Glomerular visceral epithelial cell (primary cell): ENCODE results near the gene RBM43.
A peak's percentile ranks its signal among the peaks of the same experiment; 100 is the strongest.
"Not testable (repeated sequence)": the region's sequence is repeated elsewhere in the genome, so short reads cannot be mapped to it uniquely, and the experiment has no call there.

Source experiments
- DNase-seq: peaks from one replicate; pipeline ENCODE4 v3.0.0-alpha.2; 2016; ENCODE audit errors: extremely low spot score

Gene RBM43

DNA sequence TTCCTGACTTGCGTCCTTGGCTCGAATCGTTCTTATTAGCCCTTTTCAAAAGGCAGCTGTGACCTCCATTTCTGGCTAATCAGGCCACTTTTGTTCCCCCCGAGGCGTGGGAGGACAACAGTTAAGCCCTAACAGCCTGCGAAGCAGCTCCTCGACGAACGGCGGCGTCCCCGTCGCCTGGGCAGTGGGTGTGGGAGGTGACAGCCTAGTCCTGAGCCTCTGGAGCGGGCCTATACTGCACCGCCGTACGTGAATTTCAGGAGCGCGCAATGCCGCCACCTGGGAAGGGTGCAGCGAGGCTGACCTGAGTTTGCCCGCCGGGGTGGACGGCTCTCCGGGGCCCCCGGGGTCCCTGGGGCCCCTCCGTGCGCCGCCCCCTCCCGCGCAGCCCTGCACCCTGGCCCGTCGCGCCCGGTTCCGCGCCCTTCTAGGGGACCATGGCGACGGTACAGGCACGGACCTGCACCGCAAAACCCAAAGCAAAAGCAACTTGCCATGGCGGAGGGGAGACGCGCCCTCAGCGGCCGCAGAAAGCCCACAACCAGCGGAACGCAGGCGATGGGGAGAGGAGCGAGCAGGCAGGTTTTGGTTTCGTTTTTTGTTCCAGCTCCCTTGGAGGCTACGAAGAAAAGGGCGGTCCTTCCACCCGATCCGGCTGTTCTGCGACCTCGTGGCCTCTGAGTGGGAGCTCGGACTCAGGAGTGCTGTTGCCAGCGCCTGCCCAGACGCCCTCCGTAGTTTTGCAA, at the start of gene RBM43:
Gene RBM43 (minus strand): TSS at position 633 of the 746 bp plus-strand sequence. CDS start 136 bp downstream, at position 497.
- peak; percentile 93 for DNase-seq

DNA sequence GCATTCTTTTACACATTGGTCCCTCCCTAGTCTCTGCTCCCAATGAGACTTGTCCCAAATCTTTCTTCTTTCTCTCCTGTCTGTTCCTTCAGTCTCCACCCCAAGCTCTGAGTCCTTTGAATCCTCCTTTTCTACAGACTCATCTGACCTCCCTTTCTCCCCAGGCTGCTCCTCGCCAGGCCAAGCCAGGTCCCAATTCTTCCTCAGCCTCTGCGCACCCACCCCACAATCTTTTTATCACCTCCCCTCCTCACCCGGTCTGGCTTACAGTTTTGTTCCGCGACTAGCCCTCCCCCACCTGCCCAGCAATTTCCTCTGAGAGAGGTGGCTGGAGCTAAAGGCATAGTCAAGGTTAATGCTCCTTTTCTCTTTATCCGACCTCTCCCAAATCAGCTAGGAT, 48.6 kb upstream of the RBM43 start:
- not testable (repeated sequence) for DNase-seq

DNA sequence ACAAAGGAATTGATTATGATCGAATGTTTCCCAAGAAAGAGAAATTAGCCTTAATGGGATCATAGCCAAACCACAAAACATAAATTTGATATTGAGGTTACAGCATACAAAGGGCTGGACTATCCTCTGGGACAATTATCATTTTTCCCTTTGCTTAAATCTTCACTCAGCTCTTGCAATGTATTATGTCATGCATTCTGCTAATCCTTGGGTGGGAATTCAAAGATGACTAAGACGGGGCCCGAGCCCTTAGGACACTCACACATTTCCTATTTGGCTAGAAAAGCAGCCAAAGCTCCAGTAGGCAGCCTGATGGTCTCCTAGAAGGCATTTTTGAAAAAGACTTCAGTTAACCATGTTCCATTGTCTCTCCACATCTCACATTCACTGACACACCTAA, 45.0 kb upstream of the RBM43 start:
- DNase-seq = peak; percentile 59

DNA sequence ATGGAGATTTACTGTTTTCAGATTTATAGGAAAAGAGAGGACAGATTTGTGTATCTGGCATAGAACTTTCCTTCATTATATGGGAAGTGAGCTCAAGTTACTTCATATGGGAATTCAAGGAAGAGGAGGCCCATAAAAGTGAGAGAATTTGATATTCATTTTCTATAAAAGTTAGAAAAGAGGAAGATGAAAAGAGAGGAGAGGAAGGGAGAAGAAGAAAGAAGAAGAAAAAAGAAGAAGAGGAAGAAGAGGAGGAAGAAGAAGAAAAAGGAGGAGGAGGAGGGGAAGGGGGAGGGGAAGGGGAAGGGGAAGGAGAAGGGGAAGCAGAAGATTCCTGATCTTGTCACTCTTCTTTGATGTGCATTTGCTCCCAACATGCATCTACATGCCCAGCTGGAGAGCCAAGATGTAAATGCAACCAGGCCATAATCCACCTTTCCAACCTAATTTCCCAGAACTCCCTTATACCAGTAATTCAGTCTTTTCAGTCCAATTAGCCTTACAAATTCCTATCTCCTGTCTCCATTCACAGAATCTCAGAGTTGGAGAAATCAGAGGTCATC, 43.5 kb upstream of the RBM43 start:
- DNase-seq = no peak

DNA sequence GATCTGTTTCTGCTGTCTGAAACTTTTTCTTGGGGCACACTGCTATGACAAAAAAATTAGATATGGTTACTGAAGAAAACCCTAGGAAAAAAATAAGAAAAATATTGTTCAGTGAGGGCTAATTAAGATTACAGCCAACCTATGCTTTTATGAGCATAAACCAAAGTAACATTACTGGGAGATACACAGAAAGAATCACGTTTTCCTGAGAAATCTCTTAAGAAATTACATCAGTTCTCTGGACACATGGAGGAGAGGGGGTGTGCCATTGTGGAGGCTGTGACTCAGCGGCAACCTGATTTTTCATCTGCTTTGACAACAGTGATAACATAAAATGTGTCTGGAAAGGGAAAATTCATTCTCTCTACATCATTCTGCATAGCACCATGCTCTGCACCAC, 41.2 kb upstream of the RBM43 start:
- DNase-seq = peak; percentile 69

DNA sequence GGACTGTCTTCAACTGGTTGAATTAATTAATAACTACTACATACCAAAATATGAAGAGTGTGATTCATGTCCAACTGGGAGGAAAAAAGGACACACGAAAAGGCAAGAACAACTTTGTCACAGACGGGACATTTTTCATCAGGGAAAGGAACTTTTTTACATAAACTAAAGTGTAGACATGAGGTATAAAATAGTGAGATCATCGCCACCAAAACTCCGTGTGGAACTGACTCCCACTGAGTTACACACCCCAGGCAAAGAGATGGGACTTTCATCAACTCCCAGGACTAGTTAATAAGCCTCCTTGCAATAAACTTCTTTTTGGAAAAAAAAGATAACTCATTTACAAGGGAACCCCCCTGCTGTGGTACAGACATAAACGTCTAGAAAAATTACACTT, 40.7 kb upstream of the RBM43 start:
- DNase-seq = peak; percentile 21

DNA sequence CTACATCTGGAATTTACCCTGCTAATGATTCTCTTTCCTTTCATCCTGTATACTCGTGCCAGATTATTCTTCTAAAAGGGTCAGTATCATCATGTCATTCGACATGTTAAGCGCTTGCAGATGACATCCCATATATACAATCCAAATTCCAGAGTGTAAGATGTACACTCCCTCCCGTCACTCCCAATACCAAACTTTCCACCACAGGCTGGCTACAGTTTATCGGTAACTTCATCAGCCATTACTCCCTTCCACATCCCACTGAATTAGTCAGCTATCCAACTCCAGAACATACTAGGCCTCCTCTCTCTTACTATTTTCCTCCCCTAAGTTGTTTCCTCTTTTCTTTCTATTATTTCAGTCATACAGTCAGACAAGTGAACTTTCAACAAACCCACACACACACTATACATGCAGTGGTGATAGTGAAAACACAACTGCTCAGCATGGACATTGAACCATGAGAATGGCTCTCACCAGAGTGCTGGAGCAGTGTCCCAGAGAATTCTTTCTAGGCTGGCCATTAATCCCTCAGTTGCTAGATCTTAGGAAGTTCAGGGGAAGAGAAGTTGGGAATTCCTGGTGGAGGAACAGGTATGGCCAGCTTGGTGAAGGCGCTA, 38.4 kb upstream of the RBM43 start:
- DNase-seq = no peak

DNA sequence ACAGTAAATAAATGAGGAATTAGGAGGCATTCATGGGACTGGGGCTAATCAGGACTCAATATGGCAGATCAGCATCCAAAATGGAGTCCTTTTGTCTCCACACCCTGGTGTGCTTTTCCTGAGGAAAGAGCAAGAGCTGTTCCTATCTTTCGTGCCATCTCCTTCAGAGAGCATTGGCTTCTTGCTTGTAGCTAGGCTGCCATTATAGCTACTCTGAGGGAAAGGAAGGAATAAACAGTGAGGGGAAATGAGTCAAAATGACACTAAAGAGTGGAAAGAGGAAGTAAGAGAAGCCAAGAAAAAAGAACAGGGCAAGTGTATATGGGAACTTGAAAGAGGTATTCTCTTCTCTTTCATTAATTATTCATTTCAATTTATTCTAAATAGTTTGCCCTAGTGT, 36.2 kb upstream of the RBM43 start:
- DNase-seq = no peak

DNA sequence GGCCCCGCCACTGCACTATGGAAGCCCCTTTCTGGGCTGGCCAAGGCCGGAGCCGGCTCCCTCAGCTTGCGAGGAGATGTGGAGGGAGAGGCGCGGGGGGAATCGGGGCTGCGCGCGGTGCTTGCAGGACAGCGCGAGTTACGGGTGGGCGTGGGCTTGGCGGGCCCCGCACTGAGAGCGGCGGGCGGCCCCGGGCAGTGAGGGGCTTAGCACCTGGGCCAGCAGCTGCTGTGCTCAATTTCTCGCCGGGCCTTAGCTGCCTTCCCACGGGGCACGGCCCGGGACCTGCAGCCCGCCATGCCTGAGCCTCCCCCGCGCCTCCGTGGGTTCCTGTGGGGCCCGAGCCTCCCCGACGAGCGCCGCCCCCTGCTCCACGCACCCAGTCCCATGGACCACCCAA, 34.3 kb upstream of the RBM43 start:
- not testable (repeated sequence) for DNase-seq

DNA sequence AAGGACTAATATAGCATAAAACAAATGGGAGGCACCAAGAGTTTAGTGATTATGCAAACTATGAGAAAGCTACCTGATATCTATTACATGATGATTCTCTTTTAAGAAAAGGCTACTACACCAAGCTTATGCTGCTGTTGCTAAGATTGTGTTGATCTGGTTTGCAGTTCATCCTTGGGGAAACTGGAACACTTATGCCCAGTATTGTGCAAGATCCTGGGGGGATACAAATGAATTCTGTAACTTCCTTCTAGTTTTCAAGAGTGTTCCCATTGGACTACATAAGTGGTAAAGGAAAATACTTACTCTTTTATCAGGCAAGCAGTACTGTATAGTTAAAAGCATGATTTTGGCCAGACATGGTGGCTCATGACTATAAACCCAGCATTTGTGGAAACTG, 30.9 kb upstream of the RBM43 start:
- DNase-seq = no peak

DNA sequence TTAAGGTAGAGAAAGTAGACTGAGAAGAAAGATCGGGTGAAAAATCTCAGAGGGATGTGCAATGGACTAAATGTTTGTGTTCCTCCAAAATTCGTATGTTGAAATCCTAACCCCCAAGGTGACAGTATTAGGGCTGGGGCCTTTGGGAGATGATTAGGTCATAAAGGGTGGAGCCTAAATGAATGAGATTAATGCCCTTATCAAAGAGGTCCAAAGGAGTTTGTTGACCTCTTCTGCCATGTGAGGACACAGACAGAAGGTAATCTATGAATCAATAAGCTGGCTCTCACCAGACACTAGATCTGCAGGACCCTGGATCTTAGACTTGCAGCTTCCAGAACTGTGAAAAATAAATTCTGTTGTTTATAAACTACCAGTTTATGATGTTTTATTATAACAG, 30.5 kb upstream of the RBM43 start:
- no peak for DNase-seq

DNA sequence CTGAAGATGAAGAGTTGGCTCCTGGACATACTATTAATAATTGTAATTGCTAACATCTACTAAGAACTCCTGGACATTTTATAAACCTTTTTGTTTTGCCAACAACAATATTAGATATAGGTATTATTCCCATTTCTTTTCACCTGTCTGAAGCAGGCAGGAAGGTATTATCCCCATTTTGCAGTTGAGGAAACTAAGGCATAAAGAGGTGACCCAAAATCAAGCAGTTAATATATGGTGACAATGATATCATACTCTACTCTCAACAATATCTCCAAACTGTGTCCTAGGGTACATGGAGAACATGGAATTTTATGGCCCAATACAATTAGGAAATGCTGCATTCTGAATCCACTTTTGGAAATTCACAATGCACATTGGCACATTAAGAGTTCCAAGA, 29.6 kb upstream of the RBM43 start:
- DNase-seq = no peak

DNA sequence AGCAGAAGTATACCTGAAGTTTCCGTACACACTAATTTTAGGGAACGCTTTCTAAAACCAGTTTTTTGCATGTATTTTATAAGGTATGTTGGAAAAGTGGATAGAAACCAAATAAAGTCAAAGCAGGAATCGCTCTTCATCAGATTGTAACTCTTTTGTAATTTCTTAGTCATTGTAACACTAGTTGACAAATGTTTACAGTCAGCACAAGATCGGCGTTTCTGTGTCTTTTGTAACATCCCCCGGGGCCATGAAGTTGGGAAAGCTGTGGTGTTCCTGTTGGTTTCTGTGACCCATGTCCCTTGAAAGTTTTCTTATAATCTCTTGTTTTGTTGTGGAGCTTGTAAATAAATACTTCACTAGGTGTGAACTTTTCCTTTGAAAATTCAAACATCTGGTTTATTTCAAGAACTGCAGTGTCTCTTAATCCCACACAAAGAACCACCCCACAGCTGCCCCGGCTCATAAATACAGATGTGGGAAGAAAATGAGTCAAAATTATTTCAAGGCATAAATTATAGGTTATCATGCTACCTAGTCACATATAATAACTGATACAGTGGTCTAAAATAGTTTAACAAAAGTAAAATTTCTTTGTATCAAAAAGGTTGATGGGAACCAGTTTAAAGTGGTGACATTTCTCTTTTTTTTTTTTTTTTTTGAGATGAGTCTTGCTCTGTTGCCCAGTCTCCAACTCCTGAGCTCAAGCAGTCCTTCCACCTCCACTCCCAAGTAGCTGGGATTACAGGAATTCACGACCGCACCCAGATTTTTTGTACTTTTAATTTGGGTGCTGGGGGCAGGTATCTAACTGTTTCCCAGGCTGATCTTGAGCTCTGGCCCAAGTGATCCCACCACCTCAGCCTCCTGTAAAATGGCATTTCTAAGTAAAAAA, 28.6 kb upstream of the RBM43 start:
- DNase-seq = no peak

DNA sequence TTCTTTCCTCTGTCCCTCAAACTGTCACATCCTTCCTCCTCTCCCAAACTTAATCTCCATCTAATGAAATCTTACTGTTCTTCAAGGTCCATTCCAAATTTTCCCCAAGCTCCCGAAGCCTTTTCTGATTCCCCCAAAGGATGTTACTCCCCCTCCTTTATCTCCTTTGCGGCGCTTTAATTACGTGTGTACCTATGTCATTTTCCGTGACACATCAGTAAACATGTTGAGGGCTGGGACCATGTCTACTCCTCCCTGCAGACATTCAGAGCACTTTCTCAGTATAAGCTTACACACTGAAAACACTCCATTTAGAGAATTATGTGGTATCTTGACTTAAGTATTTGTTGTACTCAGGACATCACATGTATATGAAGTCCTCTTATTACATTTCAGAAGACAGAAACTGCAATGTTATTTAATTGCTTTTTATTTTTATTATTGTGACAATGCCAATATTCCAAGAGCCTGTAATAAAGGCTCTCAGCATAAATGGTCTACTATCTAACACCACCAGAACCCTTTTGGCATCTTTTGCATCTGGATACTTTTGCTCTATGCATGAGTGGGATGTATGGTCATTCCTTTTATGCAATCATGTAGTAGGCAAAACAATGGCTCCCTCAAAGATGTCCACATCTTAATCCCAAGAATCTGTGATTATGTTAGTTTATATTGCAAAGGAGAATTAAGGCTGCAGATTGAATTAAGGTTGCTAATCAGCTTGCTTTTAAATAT, 26.0 kb upstream of the RBM43 start:
- no peak for DNase-seq

DNA sequence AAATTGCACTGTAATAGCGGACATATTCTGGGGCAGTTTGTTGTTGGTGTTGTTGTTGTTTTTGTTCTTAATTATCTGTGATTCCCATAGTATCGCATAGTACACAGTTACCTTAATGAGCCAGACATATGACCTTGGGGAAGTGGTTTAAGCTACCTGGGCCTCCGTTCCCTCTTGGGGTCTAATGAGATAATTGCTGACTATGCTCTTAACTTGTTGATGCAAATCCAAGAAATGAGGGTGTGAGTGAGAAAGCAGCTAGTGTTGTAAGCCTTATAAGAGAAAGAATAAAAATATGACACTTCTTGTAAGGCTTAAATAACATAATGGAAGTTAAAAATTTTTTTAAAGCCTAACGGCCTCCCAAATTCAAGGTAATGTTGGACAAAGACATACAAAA, 20.7 kb upstream of the RBM43 start:
- no peak for DNase-seq

DNA sequence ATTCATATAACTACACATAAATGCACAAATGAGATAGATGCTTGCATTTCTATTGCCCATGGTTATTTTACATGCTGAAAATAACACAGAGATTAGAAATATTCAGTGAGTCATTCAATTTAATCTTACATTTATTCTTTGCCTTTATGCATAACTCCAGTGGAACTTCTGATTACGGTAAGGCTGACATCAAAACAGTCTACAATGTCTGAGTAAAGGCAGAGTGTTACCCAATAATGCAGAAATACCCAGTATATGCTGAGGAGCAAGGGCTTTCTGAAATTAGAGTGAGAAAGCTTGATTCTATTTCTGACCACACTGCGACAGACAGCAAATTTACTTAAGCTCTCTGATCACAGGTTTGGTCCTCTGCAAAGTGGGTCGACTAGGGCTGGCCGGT, 18.6 kb upstream of the RBM43 start:
- no peak for DNase-seq

DNA sequence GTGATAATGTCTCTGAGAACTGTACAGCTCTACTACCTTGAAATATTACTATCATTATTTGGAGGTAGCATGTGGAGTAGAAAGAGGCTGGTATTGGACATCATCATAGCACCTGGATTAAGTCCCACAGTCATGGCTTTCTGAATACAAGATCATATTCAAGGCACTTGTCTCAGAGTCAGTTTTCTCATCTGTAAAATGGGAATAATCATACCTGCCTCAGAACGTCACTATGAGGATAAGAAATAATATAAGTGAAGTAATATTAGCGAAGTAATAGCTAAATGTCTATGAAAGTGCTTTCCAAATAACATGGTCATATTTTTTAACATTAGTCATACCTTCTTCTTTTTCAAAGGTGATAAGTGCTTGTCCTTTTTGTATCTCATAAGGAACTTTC, 16.8 kb upstream of the RBM43 start:
- no peak for DNase-seq

DNA sequence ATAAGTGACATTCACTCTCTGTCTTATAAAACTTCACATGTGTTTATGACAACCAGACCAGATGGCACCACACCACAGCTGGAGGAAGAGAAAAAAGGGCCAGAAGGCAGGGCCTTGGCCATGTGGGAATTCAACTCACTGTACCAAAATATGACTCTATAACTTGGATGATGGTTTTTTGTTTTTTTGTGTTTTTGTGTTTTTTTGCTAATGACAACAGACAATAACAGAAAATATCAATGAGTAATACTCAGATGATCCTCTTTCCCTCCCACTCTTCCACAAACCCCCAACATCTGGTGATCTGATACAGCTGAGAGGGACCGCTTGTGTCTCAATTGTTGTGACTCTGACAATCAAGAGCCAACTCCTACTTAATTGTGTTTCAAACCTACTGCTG, 15.4 kb upstream of the RBM43 start:
- DNase-seq = no peak

DNA sequence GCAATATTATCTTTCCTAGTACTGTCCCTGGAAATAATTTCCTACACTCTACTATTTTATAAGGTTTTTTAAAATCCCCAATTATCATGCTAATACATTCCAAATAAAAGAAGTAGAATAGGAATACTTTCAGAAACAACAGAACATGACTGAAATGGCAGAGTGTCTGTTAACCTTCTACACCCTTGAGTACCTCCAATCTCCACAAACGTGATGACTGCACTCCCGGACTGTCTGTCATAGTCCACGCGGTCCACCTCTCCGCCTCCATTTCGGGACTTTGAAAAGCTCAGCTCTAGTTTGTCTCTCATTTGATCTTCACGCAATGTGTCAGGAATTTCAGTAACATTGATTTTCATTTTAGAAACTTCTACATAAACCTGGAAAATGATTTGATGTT, 13.6 kb upstream of the RBM43 start:
- no peak for DNase-seq

DNA sequence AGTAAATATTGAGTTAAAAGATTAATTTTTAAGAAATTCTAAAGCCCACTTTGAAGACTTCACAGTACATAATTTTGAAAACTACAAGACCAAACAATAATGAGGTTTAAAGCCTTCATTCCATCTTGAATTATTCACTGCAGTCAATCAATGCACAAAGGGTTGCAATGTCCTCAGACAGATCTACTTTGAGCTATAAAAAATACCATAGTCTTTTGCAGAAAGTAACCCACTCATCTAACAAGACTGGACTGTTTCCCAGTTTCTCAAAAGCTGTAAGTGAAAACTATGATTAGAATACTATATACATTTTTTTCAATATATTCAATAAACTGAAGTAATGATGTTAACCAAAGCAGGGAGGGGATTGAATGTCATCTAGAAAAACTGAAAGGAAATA, 10.2 kb upstream of the RBM43 start:
- DNase-seq = no peak

DNA sequence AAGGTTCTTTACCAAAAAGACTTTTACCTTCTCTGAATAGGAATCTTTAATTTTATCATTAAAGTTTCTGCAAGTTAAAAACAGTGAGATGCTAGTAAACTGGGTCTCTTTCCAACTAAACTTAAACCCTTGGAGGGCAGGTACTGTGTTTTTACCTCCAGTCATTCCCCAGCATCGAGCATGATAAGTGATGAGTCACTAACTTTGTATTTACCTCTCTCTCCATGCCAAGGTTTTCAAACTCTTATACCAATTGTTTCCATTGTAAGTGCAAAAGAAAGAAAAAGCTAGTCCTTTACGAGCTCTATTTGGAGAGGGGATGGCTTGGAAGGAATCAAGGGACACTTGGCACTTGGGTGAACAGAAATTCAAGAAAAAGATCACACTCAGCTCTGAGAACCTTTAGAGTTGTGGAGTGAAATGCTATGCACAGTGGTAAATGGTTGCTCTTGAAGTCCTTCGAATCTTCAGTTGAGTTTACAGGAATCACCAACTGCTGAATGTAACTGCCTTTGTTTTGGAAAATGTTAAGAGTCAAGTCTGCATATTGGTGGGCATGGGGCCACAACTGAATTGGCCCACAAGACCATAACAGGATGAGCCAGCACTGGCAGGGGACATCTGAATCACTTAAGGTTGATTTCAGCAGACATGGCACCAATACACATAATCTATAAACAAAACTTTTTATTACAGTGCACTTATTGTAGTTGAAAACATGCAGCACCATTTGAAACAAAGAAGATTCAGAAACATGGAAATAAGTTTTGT, 8.3 kb upstream of the RBM43 start:
- no peak for DNase-seq
